Osteoblast (primary cell): ENCODE data around the gene LSM14A. TPM values are rescaled to one million over a fixed set of nuclear protein-coding genes. Genes with fewer than 3 reads are reported as not detected.
"Not testable (repeated sequence)": the region's sequence is repeated elsewhere in the genome, so short reads cannot be mapped to it uniquely, and the experiment has no call there.

Experiments
- DNase-seq: peaks from one replicate; pipeline ENCODE4 v3.0.0; 2011; ENCODE audit warnings: low spot score, mixed read lengths; ENCODE audit not compliant: insufficient read length; ENCODE audit errors: missing footprints
- H2AFZ ChIP-seq: 2 replicates; pipeline ENCODE4 v1.6.0; 2011; ENCODE audit warnings: mild to moderate bottlenecking, low read length
- H3K27ac ChIP-seq: 2 replicates; pipeline ENCODE4 v1.5.1; 2011; ENCODE audit warnings: mild to moderate bottlenecking, low read depth, low read length, moderate library complexity
- H3K27me3 ChIP-seq: 2 replicates; pipeline ENCODE4 v1.6.0; 2012; ENCODE audit warnings: mild to moderate bottlenecking, control low read depth, inconsistent platforms, low read length, moderate library complexity; ENCODE audit not compliant: insufficient read depth
- H3K36me3 ChIP-seq: 2 replicates; pipeline ENCODE4 v1.5.1; 2011; ENCODE audit warnings: mild to moderate bottlenecking, low read length, control low read depth, moderate library complexity; ENCODE audit not compliant: insufficient read depth
- H3K4me1 ChIP-seq: 2 replicates; pipeline ENCODE4 v1.5.1; 2011; ENCODE audit warnings: mild to moderate bottlenecking, low read length, control low read depth, moderate library complexity; ENCODE audit not compliant: insufficient read depth
- H3K4me2 ChIP-seq: 2 replicates; pipeline ENCODE4 v1.6.0; 2011; ENCODE audit warnings: mild to moderate bottlenecking, low read length; ENCODE audit not compliant: insufficient read depth
- H3K4me3 ChIP-seq: fragments of 200-600 bp; sonication (generic); 3 replicates; pipeline ENCODE4 v1.5.1; 2012; ENCODE audit warnings: mild to moderate bottlenecking, low read length, inconsistent platforms; ENCODE audit not compliant: insufficient read depth
- H3K79me2 ChIP-seq: 2 replicates; pipeline ENCODE4 v1.6.0; 2012; ENCODE audit warnings: mild to moderate bottlenecking, low read length, control low read depth, inconsistent platforms; ENCODE audit not compliant: insufficient read depth
- H3K9me3 ChIP-seq: 2 replicates; pipeline ENCODE4 v1.5.1; 2011; ENCODE audit warnings: low read depth, low read length, control low read depth
- H4K20me1 ChIP-seq: 2 replicates; pipeline ENCODE4 v1.6.0; 2012; ENCODE audit warnings: mild to moderate bottlenecking, low read length, control low read depth; ENCODE audit not compliant: insufficient read depth
- total RNA-seq: library from RNA; depleted of rRNA; stranded (reverse); fragments of >200 nt; gene quantifications from 2 replicates; pipeline ENCODE4 v1.2.3, GENCODE V29; 2012
- TF ChIP-seq, protein P1 (sequence below): IDR thresholded peaks from 2 replicates; pipeline ENCODE4 v1.5.1; 2011; ENCODE audit warnings: mild to moderate bottlenecking, low read depth, low read length, moderate library complexity; ENCODE audit errors: extremely low read depth

LSM14A gene
- total RNA-seq, 1 donor = 85.8 TPM

DNA sequence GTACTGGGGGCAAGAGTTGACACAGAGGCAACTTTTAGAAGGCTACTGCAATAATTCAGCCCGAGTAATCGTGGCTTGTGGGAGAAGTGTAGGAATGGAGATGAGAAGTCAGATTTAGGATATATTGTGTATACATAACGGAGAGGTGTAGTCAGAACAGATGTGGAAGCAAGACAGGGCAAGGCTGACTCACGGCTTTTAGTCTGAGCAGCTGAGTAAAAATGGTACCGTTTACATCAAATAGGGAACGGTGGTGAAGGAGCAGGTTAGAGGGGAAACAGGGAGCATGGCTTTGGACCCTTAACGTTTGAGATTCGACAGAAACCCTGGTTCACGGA lies 796 bp upstream of the LSM14A start:
- peaks cover 41% of the 10 kb centered on the region for H3K79me2 ChIP-seq
- peaks cover 6% of the 10 kb centered on the region for H3K27me3 ChIP-seq
- no peaks in the 10 kb centered on the region for H3K9me3 ChIP-seq
- peak overlapping the region; percentile 84 for H3K4me2 ChIP-seq
- H3K36me3 ChIP-seq = no peaks in the 10 kb centered on the region
- TF ChIP-seq, protein P1, sequence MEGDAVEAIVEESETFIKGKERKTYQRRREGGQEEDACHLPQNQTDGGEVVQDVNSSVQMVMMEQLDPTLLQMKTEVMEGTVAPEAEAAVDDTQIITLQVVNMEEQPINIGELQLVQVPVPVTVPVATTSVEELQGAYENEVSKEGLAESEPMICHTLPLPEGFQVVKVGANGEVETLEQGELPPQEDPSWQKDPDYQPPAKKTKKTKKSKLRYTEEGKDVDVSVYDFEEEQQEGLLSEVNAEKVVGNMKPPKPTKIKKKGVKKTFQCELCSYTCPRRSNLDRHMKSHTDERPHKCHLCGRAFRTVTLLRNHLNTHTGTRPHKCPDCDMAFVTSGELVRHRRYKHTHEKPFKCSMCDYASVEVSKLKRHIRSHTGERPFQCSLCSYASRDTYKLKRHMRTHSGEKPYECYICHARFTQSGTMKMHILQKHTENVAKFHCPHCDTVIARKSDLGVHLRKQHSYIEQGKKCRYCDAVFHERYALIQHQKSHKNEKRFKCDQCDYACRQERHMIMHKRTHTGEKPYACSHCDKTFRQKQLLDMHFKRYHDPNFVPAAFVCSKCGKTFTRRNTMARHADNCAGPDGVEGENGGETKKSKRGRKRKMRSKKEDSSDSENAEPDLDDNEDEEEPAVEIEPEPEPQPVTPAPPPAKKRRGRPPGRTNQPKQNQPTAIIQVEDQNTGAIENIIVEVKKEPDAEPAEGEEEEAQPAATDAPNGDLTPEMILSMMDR = no peak
- peak overlapping the region; percentile 74 for H2AFZ ChIP-seq
- H4K20me1 ChIP-seq = peaks cover 34% of the 10 kb centered on the region
- peak overlapping the region; percentile 98 for H3K4me3 ChIP-seq
- peak; percentile 87 for DNase-seq
- H3K4me1 ChIP-seq = peaks cover 36% of the 10 kb centered on the region
- peak overlapping the region; percentile 85 for H3K27ac ChIP-seq

DNA sequence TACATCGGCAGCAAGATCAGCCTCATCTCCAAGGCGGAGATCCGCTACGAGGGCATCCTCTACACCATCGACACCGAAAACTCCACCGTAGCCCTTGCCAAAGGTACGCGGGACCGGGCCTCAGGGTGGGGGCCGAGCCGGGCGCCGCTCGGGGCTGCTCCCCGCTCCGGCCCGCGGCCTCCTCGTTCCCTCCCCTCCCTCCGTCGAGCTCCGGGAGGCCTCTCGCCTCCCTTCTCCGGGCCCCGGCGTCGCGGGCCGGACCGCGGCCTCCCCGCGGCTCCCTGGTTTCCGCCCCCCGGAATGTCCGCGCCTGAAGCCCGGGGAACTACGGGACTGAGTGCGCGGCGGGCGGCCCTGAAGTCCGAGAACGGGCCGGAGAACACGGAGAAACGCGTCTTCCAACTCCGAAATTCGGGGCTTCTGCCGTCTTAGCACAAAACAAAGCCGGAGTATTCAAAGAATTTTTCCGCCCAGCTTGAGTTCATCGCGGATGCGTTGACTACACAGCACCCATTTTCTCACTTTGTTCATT lies 423 bp downstream of the LSM14A start:
- peaks cover 48% of the 10 kb centered on the region for H3K4me1 ChIP-seq
- no peaks in the 10 kb centered on the region for H3K9me3 ChIP-seq
- DNase-seq = peak; percentile 77
- peak overlapping the region; percentile 98 for H3K4me3 ChIP-seq
- peak overlapping the region; percentile 81 for H3K4me2 ChIP-seq
- no peaks in the 10 kb centered on the region for H3K36me3 ChIP-seq
- H4K20me1 ChIP-seq = peaks cover 44% of the 10 kb centered on the region
- H2AFZ ChIP-seq = peak overlapping the region; percentile 97
- TF ChIP-seq, protein P1 = no peak
- peak overlapping the region; percentile 85 for H3K27ac ChIP-seq
- H3K27me3 ChIP-seq = peaks cover 6% of the 10 kb centered on the region
- H3K79me2 ChIP-seq = peaks cover 54% of the 10 kb centered on the region

DNA sequence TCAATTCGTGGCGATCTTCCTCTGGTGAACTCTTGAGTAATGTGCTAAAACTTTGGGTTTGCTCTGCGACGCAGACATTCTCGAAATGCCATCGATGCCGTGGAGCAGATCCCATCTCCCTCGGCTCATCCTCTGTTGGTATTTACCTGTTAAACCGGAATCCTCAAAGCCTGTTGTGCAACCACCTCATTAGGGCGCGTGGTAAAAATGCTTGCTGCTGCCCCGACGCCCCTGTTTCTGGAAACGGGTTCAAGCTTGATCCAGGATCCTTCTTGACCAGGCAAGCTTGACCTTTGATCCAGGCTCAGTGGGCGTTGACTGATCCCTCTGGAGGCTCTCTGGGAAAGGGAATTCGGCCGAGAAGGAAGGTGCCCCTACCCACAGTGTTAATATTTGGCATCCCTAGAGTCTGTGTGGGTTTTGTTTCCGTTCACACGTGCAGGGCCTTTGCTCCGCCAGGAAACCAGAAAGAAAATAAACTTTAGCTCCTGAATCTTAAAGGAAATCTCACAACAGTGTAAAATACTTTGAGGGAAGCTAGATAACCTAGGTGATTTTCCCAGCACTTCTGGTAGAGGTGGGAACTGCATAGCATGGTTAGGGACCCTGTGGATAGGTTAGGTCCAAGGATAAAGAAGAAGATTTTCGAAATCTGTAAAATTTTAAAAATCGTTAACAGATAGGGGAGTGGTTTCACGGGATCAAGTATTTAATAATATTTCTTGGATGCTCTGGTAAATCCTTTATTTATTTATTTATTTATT lies 1.1 kb downstream of the LSM14A start:
- peaks cover 53% of the 10 kb centered on the region for H3K4me1 ChIP-seq

DNA sequence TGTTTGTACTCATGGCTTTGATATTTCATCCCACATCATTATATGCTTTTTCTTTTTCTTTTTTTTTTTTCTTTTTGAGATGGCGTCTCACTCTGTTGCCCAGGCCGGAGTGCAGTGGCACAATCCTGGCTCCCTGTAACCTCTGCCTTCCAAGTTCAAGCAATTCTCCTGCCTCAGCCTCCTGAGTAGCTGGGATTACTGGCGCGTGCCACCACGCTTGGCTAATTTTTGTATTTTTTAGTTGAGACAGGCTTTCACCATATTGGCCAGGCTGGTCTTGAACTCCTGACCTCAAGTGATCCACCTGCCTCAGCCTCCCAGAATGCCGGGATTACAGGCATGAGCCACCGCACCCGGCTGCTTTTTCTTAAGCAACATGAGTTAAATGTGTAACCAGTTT lies 2.9 kb downstream of the LSM14A start:
- Histone ChIP-seq H3K4me2 (peak overlapping the region; percentile 81), H4K20me1 (peaks cover 69% of the 10 kb centered on the region)
- H3K4me3 ChIP-seq = not testable (repeated sequence)

More for the DNA sequence above, 1.1 kb downstream of the LSM14A start:
- peaks cover 5% of the 10 kb centered on the region for H3K27me3 ChIP-seq
- peak overlapping the region; percentile 81 for H3K4me2 ChIP-seq
- H4K20me1 ChIP-seq = peaks cover 51% of the 10 kb centered on the region
- H3K79me2 ChIP-seq = peaks cover 60% of the 10 kb centered on the region
- H2AFZ ChIP-seq = peak overlapping the region; percentile 97
- TF ChIP-seq, protein P1 = no peak
- H3K27ac ChIP-seq = peak overlapping the region; percentile 85
- no peaks in the 10 kb centered on the region for H3K36me3 ChIP-seq
- peak; percentile 86 for DNase-seq
- H3K4me3 ChIP-seq = peak overlapping the region; percentile 98
- H3K9me3 ChIP-seq = no peaks in the 10 kb centered on the region

More for the DNA sequence above, 2.9 kb downstream of the LSM14A start:
- not testable (repeated sequence) for H3K27me3 ChIP-seq, H2AFZ ChIP-seq, H3K36me3 ChIP-seq, DNase-seq, H3K9me3 ChIP-seq, H3K27ac ChIP-seq
- Histone ChIP-seq H3K79me2 (peaks cover 78% of the 10 kb centered on the region), H3K4me1 (peaks cover 53% of the 10 kb centered on the region)
